IPS-NIHi7 (cell line): Measurements from ENCODE around the gene S1PR1.
"Not testable (repeated sequence)": the region's sequence is repeated elsewhere in the genome, so short reads cannot be mapped to it uniquely, and the experiment has no call there.

Experiments
- DNase-seq: peaks from one replicate; pipeline ENCODE4 v3.0.0; 2012; ENCODE audit warnings: mixed read lengths; ENCODE audit errors: extremely low spot score

S1PR1 gene

GRCh38 chr1:101236516-101237228, at the start of gene S1PR1:
Gene S1PR1 (plus strand): TSS chr1:101237019. CDS start chr1:101238985, 1,966 bp downstream.
- peak; percentile 61 for DNase-seq

- DNase-seq, result no peak
These were observed 49.5 kb upstream of the S1PR1 start for GRCh38 chr1:101187297-101187696.

DNA sequence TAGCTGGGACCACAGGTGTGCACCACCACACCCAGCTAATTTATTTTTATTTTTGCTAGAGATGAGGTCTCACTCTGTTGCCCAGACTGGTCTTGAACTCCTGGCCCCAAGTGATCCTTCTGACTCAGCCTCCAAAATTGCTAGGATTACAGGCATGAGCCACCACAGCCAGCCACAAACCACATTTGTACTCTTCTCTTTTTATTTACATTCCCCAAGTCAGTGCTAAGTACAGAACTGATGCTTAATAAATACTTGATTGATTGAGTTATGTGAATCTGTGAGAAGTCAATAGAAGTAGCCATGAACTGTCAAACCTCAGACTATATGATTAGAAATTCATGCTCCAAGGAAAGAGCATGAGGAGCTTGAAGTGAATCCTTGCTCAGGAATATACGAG, 48.5 kb upstream of the S1PR1 start:
- DNase-seq, result no peak

GRCh38 chr1:101188968-101189367, 47.9 kb upstream of the S1PR1 start:
- DNase-seq, result not testable (repeated sequence)

DNA sequence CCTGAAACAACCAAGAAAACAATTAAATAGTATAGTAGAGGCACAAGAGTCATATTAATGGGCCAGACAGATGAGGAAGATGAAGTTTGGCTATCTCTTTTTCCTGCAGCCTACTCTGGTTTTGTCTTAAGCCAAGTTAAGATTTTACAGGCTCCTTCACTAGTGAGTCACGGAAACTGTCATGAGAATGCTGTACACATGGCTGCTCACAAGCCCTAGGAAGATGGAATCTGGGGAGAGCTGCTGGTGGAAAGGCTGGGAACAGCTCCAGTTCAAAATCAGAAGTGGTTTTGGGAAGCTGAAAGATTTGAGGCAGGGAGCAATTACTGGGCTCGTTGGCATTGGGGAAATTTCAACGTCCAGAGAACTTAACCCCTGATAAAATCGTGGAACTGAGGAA, 46.4 kb upstream of the S1PR1 start:
- DNase-seq, result no peak

- no peak for DNase-seq
These were observed 45.8 kb upstream of the S1PR1 start for GRCh38 chr1:101191049-101191448.

DNA sequence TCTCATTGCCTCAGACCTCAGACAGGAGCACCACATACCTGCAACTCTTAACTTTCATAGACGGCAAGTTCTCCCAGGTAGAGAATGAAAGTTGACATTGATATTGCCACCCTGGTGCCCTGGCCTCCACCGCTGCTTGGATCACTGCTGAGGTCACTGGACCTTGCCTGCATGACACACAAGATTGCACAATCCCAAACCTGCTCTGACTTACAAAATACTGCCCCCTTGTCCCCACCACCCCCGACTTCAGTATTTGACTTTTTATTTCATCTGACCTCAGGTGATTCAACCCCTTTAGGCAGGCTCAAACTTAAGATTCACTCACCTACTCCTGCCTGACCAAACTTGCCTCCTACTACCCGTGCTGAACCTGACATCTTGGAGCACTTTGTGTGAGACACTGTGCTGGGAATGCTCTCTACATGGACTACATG, 43.1 kb upstream of the S1PR1 start:
- DNase-seq, result no peak

DNA sequence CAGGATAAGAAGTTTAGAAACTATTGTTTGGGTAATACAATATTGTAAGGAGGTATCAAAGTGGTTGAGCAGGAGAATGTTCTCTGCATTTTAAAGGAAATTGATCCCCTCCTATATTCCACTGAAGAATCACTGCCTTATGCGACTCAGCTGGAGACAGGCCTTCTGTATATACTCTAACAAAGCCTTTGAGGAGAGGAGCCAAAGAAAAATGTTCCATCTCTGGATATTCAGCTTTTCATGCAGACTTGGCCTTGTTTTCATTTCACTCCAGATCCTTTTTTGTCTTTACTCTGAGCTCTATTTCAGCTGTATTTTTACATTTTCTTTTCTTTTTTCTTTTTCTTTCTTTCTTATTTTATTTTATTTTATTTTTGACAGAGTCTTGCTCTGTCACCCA, 42.1 kb upstream of the S1PR1 start:
- no peak for DNase-seq

GRCh38 chr1:101196668-101197067, 40.2 kb upstream of the S1PR1 start:
- DNase-seq, result no peak

GRCh38 chr1:101198842-101199636, 37.8 kb upstream of the S1PR1 start:
- DNase-seq, result no peak

- DNase-seq, result no peak
These were observed 37.2 kb upstream of the S1PR1 start for GRCh38 chr1:101199637-101199982.

DNA sequence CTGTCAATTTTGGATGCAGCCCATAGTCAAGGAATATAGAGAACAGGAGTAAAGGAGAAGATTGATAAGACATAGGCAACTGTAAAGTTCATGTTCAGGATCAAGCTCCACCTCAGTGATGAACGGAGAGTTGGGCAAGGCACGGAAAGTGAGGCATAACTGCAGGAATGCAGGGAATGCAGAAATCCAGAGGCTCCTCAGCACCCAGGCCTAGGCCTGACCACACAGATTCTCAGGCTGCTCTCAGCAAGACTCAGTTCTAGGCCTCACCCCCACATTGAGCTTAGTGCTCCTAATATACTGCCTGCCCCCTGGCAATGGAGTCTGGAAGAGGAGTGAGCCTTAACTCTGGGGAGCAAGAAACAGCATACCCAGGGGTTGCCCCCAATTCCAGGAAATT, 36.3 kb upstream of the S1PR1 start:
- DNase-seq, result peak; percentile 68

GRCh38 chr1:101203820-101204540, 32.8 kb upstream of the S1PR1 start:
- no peak for DNase-seq

GRCh38 chr1:101205457-101205856, 31.4 kb upstream of the S1PR1 start:
- no peak for DNase-seq

- not testable (repeated sequence) for DNase-seq
These were observed 30.7 kb upstream of the S1PR1 start for GRCh38 chr1:101206139-101206538.

- not testable (repeated sequence) for DNase-seq
These were observed 29.5 kb upstream of the S1PR1 start for GRCh38 chr1:101207271-101207670.

DNA sequence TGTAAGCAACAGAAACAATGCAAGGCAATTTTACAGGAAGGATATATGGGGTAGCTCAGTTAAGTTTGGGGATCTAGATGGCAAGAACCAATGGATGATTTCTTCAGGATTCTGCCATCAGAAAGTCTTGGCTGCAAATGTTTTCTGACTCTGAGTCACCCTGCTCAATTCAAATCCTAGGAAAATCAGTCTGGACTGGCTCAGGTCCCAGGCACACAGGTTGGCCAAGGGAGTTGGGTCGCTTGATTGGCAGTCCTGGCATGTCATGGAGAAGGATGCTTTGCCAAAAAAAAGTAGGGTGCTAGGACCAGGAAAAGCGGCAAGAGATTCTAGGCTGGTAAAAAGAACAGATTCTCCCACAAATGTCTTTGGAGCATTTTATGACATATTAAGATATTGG, 28.9 kb upstream of the S1PR1 start:
- DNase-seq, result no peak

DNA sequence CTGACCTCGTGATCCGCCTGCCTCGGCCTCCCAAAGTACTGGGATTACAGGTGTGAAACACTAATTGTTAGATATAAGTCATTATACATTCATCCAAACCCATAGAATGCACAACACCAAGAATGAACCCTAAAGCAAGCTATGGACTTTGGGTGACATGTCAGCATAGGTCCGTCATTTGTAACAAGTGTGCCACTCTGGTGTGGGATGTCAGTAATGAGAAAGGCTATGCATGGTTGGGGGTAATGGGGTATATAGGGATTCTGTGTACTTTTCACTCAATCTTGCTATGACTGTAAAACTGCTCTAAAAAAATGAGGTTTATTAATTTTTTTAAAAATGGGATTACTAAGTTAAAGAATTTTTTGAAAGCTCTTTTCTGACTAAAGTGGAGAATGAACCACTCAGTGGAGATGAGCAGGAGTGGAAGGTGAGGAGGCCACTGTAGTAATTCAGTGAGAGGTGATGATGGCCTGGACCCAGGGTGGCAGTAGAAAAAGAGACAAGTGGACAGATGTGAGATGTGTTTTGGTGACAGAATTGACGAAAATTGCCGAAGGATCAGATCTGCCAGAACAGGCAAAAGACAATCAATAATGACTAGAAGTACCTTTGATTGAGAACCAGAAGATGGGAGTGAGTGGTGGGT, 21.3 kb upstream of the S1PR1 start:
- no peak for DNase-seq

DNA sequence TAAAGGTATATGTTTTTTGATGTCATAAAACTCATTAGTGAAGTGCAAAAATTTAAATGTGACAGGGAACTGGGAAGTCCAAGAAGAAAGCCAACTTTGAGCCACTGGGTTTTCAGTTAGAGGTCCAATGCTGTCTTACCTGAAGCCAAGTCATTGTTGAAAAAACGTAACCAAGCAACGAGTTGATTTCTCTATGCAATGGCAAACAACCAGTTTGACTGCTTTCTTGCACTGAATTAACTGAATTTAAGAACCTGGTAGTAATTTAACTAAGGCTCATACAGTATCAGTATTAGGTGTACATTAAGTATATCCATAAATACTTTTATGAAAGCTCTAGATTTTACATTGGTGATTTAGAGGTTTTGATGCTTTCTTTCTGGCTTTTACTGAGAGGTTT, 20.2 kb upstream of the S1PR1 start:
- no peak for DNase-seq

- no peak for DNase-seq
These were observed 19.7 kb upstream of the S1PR1 start for GRCh38 chr1:101217148-101217547.

DNA sequence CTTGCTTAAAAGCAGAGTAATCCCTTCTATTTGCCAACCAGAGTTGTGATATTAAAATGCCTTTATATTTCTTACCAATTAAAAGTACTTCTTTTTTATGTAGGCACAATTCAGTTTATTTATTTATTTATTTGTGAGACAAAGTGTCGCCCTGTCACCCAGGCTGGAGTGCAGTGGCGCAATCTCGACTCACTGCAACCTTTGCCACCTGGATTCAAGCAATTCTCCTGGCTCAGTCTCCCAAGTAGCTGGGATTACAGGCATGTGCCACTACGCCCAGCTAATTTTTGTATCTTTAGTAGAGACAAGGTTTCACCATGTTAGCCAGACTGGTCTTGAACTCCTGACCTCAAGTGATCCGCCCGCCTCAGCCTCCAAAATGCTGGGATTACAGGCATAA, 17.9 kb upstream of the S1PR1 start:
- DNase-seq, result not testable (repeated sequence)
